ENCODE data around the gene CDC42EP2.

- peak; percentile 24 for TF ChIP-seq CTCF (IDR thresholded peaks at IDR 0.05; ENCODE audit: low read depth, low read length, poor library complexity, severe bottlenecking)
- TF ChIP-seq EZH2phosphoT487 (IDR thresholded peaks at IDR 0.05; ENCODE audit: borderline replicate concordance, low read length): no peak
These were observed 39.2 kb downstream of the CDC42EP2 start for GRCh38 chr11:65353900-65354264.

Data from DOHH2 (cell line).